ENCODE results near the gene HSDL1.
"Not testable (repeated sequence)": the region's sequence is repeated elsewhere in the genome, so short reads cannot be mapped to it uniquely, and the experiment has no call there.

The HSDL1 gene

DNA sequence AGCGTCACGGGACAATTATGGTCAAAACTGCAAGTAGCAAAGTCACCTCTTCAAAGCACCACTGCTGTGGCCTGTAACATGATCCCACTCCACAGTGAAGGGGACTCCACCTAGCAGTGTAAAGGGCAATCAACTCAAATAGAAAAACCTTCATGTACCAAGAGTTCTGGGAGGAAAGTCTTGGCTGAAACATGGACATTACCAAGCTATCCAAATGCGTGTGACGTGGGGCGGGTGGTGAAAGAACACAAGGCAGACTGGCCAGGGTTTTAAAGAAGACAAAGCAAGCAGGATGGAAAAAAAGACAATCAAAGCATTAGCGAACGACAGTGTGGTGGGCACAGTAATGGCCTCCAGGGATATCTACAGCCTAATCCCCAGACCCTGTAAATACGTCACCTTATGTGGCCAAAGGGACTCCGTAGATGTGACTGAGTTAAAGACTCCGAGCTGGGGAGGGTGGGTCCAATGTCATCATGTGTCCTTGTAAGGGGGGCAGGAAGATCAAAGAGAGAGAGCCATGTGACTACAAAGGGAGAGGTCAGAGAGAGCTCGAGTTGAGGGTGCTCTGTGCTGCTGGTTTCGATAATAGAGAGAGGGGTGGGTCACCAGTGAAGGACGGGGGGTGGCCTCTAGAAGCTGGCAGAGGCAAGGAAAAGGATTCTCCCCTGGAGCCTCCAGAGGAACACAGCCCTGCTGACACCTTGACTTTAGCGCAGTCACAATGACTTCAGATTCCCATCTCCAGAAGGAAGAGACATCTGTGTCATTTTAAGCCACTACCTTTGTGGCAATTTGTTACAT is 6.0 kb downstream of the HSDL1 start:
- no peak for DNase-seq (ENCODE audit: low spot score)

DNA sequence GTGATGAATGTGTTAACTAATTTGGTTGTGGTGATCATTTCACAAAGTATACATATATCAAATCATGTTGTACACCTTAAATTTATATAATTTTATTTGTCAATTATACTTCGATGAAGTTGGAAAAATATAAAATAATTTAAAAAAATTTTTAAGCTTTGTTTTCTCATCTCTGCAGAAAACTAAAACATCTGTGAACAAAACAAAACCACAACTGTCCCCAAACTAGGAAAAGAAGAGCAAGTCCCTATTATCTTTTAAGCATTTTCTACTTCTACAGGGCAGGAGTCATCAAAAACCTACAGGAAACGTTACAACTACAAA is 6.5 kb downstream of the HSDL1 start:
- no peak for DNase-seq (ENCODE audit: low spot score)

DNA sequence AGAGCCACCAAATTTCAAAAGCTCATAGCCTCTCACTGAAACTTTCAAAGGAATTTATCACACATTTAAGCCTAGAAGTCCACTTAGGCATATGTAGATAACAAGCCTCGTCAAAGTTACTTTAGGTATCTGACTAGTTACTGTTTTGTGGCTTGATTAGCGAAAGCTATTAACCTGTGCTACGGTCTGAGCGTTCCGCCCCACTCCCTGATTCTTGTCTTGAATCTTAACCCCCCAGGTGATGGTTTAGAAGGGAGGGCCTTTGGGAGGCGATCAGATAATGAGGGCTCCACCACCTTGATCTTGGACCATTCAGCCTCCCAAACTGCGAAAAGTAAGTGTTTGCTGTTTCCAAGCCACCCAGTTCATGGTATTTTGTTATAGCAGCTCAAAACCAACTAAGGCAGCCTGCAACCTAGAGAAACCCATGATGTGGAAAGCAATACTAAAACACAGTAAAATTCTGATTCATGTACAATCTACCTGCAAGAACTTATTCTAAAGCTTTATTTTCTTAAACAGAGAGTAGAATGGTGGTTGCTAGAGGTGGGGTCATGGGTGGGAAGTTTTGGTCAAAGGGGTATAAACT is 7.1 kb downstream of the HSDL1 start:
- no peak for DNase-seq (ENCODE audit: low spot score)

DNA sequence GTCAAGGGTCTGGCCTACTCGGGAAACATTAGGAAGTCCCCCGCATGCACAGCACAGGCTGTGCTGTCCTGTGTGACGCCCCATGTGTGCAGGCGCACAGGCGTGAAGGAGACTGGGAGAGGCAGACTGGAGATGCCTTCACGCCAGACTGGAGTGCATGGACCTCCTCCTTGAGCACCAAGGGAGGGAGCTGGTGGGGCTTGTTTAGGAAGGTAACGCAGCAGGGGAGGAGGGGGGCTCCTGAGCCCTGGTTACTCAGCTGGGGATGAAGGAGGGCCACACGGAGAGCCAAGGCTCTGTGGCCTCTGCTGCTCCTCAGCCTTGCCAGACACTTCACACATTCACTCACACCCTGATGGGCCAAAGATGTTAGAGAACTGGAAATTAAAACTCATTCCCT is 7.7 kb downstream of the HSDL1 start:
- no peak for DNase-seq (ENCODE audit: low spot score)

DNA sequence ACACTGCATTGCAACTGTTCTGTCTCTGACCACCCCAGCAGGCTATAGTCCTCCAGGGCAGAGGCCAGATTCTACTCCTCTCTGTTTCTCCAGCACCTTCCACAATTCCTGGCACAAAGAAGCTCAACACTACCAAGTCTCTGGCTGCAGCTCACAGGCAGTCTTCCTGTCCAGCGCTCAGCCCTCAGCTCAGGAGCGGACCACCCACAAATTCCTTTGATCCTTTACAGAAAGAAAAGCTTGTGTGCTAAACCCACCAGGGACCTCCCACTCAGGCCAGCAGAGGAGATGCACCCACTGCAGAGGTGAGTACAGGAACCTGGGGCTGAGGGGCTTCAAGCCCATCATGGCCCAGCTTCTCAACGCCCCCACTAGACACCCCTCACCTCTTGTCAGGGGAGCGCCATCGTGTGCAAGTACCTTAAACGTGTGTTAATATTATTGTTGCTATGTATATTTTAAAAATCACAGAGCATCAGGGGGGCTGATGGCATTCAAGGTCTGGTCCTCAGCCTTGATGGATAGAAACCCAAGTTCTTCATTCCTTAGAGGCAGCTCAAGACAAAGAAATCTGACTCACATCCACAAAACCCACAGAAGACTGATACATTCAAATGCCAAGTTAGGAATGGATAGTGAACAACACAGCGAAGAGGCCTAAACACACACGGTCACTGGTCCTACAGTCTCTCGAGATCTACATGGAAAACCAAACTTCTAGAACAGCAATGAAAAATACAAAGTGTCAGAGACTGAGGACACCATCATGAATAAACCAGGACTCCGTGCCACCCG is 8.4 kb downstream of the HSDL1 start:
- DNase-seq (ENCODE audit: low spot score), result no peak

DNA sequence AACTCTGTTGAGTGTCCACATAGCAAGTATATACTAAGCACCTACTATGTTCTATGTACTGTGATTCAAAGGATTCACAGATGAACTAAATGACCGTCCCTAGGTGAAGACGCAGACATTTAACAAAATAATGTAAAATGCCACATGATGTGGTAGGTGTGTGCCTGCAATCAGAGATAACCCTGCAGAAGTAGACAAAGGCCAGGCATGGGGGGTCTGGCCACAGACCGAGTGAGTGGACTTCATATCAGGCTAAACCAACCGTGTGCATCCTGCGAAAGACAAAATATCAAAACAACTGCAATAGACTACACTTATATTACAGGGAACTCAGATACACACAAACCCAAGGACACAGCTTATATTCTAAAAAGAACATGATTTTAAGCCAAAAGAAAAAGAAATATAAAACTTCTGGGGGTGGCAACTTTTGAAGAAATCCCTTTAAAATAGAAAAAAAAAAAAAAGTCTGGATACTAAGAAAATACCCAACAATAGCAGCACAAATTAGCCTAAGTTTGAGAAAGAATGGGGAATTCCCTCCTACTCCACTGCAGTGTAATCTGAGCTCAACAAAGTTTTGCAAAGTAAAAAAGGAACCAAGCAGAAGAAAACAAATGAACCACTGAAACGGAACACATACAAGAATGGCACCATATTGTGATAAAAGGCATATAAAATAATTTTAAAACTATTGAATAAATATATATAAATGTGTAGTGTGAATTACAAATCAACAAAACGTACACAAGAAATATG is 12.3 kb downstream of the HSDL1 start:
- DNase-seq (ENCODE audit: low spot score), result no peak

DNA sequence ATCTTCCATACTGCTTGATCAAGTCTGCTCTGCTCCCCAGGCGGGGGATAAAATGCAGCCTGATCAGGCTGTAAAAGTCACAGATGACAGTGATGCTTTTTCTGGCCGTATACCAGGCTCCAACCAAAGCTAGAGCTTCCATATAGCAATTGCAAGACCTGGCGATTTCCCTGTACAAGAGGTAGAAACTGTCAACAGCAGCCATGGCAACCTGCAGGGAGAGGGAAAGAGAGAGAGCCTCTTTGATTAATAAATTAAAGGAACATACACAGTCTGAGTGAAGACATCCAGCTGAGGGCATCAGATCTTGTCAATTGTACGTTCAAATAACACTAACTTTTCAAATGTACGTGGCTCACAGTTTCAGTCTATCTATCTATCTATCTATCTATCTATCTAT is 13.9 kb downstream of the HSDL1 start:
- no peak for DNase-seq (ENCODE audit: low spot score)

DNA sequence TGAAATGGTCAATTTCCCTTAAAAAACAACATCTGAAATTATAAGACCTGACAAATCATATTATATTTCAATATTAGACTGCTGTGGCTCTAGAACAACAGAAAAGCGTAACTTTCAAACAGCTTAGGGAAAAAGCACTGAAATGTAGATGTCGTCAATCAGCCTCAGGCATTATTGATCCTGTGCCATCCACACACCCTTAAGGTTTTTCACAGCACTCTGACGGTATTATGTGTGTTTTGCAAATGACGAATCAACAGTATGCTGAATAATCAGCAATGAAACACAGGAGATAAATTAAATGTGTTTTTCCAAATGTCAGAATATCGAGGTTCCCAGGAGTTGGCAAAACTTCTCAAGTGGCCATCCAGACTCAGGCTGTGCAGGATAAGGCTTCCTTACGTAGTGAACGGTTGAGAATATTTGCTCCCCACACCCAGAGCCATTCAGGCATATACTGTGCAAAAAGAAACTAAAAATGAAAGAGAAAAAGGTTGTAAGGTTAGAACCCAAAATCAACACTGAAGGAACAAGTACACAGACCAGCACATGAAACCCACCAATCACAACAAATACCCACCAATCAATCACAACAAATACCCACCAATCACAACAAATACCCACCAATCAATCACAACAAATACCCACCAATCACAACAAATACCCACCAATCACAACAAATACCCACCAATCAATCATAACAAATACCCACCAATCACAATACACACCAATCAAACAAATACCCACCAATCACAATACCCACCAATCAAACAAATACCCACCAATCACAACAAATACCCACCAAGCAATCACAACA is 20.5 kb downstream of the HSDL1 start:
- no peak for DNase-seq (ENCODE audit: low spot score)

DNA sequence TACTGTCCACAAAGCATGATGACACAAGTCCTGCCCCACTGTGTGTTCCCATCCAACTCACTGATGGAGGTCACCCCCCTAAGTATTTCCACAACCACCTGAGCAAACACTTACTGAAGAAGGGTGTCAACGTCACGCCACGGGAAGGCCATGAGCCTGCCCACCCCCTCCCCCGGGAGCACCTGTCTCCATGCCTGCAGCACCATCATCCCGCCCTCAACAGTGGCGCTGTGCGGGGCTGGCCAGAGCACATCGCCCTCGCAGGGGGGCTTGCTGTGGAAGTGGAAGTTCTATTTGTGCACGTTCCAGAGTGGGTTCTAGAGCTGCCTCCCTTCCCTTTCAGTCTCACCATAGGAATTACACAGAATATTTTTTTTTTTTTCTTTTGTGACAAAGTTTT is 24.0 kb downstream of the HSDL1 start:
- DNase-seq (ENCODE audit: low spot score), result no peak

DNA sequence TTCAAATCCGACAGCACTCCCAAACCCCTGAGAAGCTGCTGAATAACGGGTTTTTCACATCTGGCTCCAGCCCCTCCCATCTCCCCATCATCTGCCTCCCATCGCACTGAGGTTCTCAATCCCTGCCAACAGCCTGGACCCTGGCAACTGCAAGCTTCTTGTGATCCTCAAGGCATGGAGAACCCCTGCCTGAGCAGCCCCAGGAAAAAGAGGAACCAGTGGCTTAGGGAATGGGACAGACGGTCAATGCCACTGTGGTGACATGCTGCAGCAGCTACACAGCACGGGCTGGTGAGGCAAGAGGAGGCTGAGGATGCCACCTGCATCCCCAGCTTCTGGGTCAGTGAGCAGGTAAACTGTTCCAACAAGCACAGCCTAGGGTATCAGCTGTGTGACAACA is 25.0 kb downstream of the HSDL1 start:
- no peak for DNase-seq (ENCODE audit: low spot score)

DNA sequence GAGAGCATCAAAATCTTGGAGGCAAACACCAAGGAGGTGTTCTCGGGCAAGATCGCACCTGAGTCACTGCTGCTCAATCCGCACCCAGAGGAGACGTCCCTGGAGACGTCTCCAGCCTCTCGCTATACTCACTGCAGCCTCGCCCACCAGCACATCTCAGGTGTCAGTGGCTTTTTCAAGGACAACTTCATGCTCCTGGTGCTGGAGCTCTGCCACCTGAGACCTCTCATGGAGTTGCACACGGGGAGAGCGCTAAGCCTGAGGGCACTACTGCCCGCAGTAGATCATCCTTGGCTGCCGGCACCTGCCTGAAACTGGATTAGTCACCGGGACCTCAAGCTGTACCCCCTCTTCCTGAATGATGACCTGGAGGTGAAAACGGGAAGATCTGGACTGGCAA is 25.6 kb downstream of the HSDL1 start:
- DNase-seq (ENCODE audit: low spot score), result no peak

DNA sequence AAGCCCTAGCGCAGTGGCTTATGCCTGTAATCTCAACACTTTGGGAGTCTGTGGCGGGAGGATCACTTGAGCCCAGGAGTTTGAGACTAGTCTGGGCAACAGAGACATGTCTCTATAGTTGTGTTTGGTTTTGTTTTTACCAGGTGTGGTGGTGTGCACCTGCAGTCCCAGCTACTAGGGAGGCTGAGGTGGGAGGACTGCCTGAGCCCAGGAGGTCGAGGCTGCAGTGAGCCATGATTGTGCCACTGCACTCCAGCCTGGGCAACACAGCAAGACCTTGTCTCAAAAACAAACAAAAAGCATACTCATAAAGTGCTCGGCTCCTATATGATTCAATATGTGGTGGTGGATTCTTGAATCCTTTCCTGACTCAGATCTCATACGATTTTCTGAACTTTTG is 26.7 kb downstream of the HSDL1 start:
- DNase-seq (ENCODE audit: low spot score), result not testable (repeated sequence)

DNA sequence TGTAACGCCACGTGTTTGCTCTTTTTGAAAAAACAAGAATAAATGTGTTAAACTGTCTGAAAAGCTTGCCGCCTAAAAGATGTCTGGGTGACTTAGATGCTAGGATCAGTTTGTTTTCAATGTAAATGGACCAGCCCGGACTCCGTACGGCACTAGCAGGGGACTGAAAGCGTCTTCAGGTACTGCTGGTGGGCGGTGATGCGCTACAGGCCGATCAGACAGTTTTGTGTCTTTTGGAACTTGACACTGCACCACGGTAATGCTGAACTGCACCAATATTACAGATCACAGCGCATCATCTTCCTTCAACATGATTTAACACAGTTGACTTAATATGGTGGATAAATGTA is 27.5 kb downstream of the HSDL1 start:
- no peak for DNase-seq (ENCODE audit: low spot score)

DNA sequence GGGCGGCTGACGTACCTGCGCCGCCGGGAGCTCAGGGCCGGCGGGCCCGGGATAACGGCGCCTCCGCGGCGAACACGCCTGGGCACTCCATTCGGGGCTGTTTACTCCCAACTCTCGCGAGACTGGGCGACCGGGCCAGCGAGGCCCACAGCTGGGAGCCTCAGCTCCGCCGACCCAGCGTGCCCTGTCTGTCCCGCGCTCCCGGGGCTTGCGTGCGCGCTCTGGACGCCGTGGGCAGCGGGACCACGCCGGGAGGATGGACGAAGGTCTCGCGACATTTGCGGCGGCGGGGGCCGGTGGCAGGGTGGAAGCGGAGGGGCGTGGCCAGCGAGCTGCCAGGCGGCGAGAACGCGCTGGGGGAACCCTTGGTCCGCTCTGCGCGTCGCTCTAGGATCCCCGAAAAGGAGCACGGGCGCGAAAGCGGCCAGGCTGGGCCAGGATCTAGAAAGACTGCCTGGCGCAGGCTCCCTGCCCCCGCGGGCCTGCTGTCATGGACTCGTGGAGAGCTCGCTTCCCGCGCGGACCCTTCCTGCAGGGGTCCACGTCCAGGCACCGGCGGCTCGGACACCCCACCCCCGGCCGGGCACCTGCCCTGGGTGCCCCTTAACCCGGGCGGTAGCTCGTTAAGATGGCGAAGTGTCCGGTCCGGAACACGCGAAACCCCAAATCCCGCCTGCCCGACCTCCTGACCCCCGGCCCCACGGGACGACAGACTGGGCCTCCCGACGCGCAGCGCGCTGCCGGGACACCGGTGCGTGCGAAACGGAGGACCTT is 28.1 kb downstream of the HSDL1 start, which contains the start of gene MBTPS1:
TSS of gene MBTPS1 (minus strand) at position 223 of the 774 bp plus-strand sequence. CDS start 15,159 bp downstream, outside the sequence.
- peak; percentile 99 for DNase-seq (ENCODE audit: low spot score)

DNA sequence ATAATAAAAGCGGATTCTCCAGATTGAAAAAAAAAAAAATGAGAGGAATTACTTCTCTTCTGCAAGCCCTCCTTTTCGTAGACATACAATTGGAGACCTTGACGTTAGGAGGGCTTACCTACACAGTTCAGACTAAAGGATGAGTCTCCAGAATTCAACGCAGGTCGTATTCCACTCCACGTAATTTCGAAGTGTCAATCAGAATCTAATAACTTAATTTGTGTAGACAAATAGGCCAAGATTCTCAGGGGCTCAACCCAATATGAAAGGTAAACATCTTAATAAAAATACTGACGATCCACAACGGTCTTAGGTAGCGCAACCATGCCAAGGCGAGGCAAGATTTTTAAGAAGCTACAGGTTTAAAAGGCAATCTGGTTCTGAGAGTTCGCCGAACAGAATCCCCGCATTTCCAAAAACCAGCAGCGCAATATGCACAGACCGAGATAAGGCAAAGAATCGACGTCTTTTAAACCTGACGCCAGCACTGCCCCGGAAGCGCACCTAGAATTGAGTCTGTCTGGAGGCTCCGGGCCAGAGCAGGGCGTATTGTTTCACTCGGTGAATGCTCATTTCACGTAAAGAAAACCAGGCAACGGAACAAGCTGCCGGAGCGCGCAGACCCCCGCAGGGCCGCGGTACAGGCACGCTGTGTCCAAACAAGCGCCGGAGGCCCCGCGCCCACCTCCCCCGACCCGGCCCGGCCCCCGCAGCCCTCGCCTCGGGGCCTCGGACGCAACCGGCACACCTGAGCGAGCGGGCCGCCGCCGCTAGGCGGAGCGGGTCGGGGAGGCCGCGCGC is 28.9 kb downstream of the HSDL1 start:
- DNase-seq (ENCODE audit: low spot score), result no peak

DNA sequence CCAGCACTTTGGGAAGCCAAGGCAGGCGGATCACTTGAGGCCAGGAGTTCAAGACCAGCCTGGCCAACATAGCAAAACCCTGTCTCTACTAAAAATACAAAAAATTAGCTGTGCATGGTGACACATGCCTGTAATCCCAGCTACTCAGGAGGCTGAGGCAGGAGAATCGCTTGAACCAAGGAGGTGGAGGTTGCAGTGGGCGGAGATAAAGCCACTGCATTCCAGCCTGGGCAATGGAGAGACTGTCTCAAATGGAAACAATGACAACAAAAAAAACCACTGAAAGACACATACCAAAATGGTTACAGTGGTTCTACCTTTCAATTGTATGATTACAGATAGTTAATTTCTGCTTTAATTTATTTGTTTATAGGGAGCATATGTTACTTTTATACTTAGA is 33.0 kb downstream of the HSDL1 start:
- DNase-seq (ENCODE audit: low spot score), result not testable (repeated sequence)

DNA sequence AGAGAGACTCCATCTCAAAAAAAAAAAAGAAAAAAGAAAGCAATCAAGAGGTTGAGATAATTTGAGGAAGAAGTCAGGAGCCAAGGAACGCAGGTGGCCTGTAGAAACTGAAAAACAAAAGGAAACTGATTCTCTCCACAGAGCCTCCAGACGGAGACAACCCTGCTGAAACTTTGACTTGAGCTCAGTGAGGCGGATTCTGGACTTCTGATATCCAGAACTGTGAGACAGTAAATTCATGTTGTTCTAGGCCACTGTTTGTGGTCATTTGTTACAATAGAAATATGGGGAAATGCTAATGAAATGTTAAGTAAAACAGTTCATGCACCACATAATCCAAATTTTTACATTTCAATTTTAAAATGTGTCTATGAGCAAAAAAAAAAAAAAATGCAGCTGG is 33.5 kb downstream of the HSDL1 start:
- no peak for DNase-seq (ENCODE audit: low spot score)

DNA sequence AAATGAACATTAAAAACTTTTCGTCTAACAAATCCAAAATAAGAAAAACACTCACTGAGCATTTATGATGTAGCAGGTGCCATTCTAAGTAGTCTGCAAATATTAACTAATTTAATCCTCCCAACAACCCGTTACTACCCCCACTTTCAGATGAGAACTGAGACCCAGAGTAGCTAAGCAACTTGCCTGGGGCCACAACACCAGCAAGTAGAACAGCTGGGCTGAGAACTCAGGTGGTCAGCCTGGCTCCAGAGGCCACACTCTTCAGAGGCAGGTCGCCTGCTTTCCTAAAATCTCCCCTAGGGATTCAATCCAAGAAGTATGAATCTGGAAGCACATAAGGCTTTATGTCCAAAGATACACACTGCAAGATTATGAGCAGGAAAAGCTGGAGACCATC is 34.5 kb downstream of the HSDL1 start:
- no peak for DNase-seq (ENCODE audit: low spot score)

DNA sequence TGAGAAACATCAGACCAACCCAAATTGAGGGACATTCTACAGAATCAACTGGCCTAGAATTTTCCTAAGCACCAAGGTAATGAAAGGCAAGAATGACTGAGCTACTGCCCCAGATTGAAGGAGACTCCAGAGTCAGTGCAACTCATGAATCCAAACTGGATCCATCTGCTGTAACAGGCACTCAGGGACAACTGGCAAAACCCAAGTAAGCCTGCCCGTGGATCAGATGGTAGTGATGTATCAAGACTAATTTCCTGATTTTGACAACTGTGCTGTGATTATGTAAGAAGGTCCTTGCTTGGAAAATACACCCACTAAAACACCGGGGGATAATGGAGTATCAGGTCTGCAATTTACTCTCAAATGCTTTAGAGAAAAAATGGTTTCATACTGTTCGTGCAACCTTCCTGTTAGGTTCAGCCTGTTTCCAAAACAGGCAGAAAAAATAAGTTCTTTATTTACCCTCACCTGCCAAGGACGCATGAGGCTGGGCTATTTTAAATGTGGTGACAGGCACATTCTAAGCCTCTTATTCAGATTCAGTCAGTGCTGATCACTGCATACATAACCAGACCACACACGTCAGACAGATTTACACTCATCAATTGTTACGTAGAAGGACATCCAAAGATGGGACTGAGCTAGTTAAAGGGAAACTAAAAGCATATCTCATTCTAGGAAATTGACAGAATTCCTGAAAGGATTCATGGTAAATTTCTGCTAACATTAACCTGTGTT is 35.2 kb downstream of the HSDL1 start:
- DNase-seq (ENCODE audit: low spot score), result no peak

Measured in left forelimb (tissue), 1 donor.